Measurements from ENCODE around the gene ZNF735. TPM values are rescaled to one million over a fixed set of nuclear protein-coding genes. Genes with fewer than 3 reads are reported as not detected.

ZNF735 gene
- polyA plus RNA-seq, 2 donors = not detected

Other genes starting within 250 kb of the ZNF735 start
- not detected for gene ZNF722, start 208.4 kb upstream of the ZNF735 start, polyA plus RNA-seq
- under 1 TPM; 0.08 to 0.29 TPM for gene ZNF727, start 161.8 kb upstream of the ZNF735 start, polyA plus RNA-seq
- gene ZNF679, start 21.3 kb downstream of the ZNF735 start, polyA plus RNA-seq = not detected
- gene ZNF736, start 106.8 kb downstream of the ZNF735 start, polyA plus RNA-seq = 1 to 10 TPM; 1.7 to 3.5 TPM